HepG2 (cell line): ENCODE results near the gene P2RX6. TPM values are rescaled to one million over a fixed set of nuclear protein-coding genes. Genes with fewer than 3 reads are reported as not detected.

ENCODE experiments used
- BATF2 ChIP-seq: sonication (generic); formaldehyde crosslinking; IDR thresholded peaks from 2 replicates; pipeline ENCODE4 v1.8.0; 2022; ENCODE audit warnings: mild to moderate bottlenecking, missing genetic modification reagents, moderate library complexity
- DR1 ChIP-seq: sonication (generic); formaldehyde crosslinking; IDR thresholded peaks from 2 replicates; pipeline ENCODE4 v1.8.0; 2021; ENCODE audit warnings: mild to moderate bottlenecking, missing genetic modification reagents, inconsistent platforms
- DRAP1 ChIP-seq: IDR thresholded peaks from 2 replicates; pipeline ENCODE4 v1.6.1; 2016; ENCODE audit warnings: missing genetic modification reagents, missing compliant biosample characterization
- FLYWCH1 ChIP-seq: sonication (generic); formaldehyde crosslinking; IDR thresholded peaks from 2 replicates; pipeline ENCODE4 v1.8.1; 2023; ENCODE audit warnings: mild to moderate bottlenecking, missing genetic modification reagents
- GMEB2 ChIP-seq: IDR thresholded peaks from 2 replicates; pipeline ENCODE4 v1.6.1; 2016; ENCODE audit warnings: missing biosample characterization, missing genetic modification reagents, low read depth
- MBD4 ChIP-seq: IDR thresholded peaks from 2 replicates; pipeline ENCODE4 v1.6.1; 2012; ENCODE audit warnings: low read length, inconsistent platforms, borderline replicate concordance
- PRDM15 ChIP-seq: sonication (generic); formaldehyde crosslinking; IDR thresholded peaks from 2 replicates; pipeline ENCODE4 v1.4.0; 2020; ENCODE audit warnings: missing genetic modification reagents
- PRDM4 ChIP-seq: sonication (generic); formaldehyde crosslinking; IDR thresholded peaks from 2 replicates; pipeline ENCODE4 v1.9.0; 2021; ENCODE audit warnings: missing genetic modification reagents, borderline replicate concordance
- RERE ChIP-seq: IDR thresholded peaks from 2 replicates; pipeline ENCODE4 v1.6.1; 2016; ENCODE audit warnings: low read depth, missing genetic modification reagents, missing compliant biosample characterization
- SP4 ChIP-seq: sonication (generic); formaldehyde crosslinking; IDR thresholded peaks from 2 replicates; pipeline ENCODE4 v1.8.1; 2023; ENCODE audit warnings: mild to moderate bottlenecking, missing genetic modification reagents
- THAP8 ChIP-seq: sonication (generic); formaldehyde crosslinking; IDR thresholded peaks from 2 replicates; pipeline ENCODE4 v1.5.1; 2020; ENCODE audit warnings: missing genetic modification reagents, mild to moderate bottlenecking, borderline replicate concordance
- ZNF709 ChIP-seq: sonication (generic); formaldehyde crosslinking; IDR thresholded peaks from 2 replicates; pipeline ENCODE4 v1.5.0; 2020; ENCODE audit warnings: mild to moderate bottlenecking, missing genetic modification reagents
- polyA plus RNA-seq, 8 experiments: library from polyadenylated mRNA; depleted of rRNA in 3 of 8; stranded (reverse) in 7 of 8; unstranded in 1 of 8; fragments of >200 nt; fragmentation: Illumina TruSeq in 4 of 8; extraction: Trizol in 4 of 8; gene quantifications; 2 replicates each; pipeline versions ENCODE4 v1.2.1 to v1.2.3, GENCODE V29; 2011 to 2016; ENCODE audit warnings: low read depth in 4 of 8, missing spikeins in 1 of 8, mixed read lengths in 1 of 8; ENCODE audit not compliant: insufficient read depth in 1 of 8
- total RNA-seq, 5 experiments: library from RNA; depleted of rRNA; stranded (reverse); fragments of >200 nt; fragmentation: Illumina TruSeq; extraction: Trizol; gene quantifications; 2 replicates each; pipeline ENCODE4 v1.2.3, GENCODE V29; 2016; ENCODE audit warnings: low read depth in 1 of 5

P2RX6 gene
- total and polyA plus RNA-seq, 2 of the 13 experiments (the other 11 are each of a cell fraction or from before 2014, with no cell fraction given): 0.04 to 0.12 TPM

- TF ChIP-seq MBD4 (no peak), FLYWCH1 (CRISPR knock-in tag) (no peak), BATF2 (no peak), GMEB2 (CRISPR knock-in tag) (peak; percentile 89), PRDM4 (no peak), DRAP1 (CRISPR knock-in tag) (peak; percentile 84), ZNF709 (CRISPR knock-in tag) (peak; percentile 83; the same call in 1 of the 2 replicates), PRDM15 (CRISPR knock-in tag) (no peak; the same call in 1 of the 2 replicates), RERE (CRISPR knock-in tag) (peak; percentile 47), THAP8 (CRISPR knock-in tag) (0 out of 2 replicates have a peak, but pooled peaks have one; percentile 60), SP4 (CRISPR knock-in tag) (peak; percentile 90), DR1 (peak; percentile 72)
Measured at GRCh38 chr22:20981787-20982562, 33.0 kb upstream of the P2RX6 start, which contains the start of gene LZTR1 (continued).
